HepG2 (cell line): Measurements from ENCODE around the gene NOB1. TPM values are rescaled to one million over a fixed set of nuclear protein-coding genes. Genes with fewer than 3 reads are reported as not detected.

ENCODE experiments used
- ATAC-seq: fragments of 200-7000 bp; cut with Tn5 transposase; 3 replicates; pipeline ENCODE4 v1.9.1; 2020; ENCODE audit warnings: mild to moderate bottlenecking, moderate library complexity
- BruUV-seq: library from RNA; stranded (reverse); fragments of 400-500 nt; replicated peaks from 2 replicates; lab custom pipeline; 2021; lab: Mats Ljungman, UMichigan
- CTCF ChIA-PET: fragments of 300-600 bp; formaldehyde crosslinking; extraction: SDS; loops from one replicate; lab custom pipeline; 2021; ENCODE audit warnings: low total read pairs, inconsistent platforms, low intra/inter-chr PET ratio; lab: Yijun Ruan, JAX
- POLR2A ChIA-PET: fragments of 350-600 bp; sonication (Branson Sonifier 250); formaldehyde crosslinking; loops from one replicate; lab custom pipeline; 2020; ENCODE audit warnings: antibody characterized with exemption, inconsistent platforms; lab: Yijun Ruan, JAX
- DNase-seq: peaks from one replicate; pipeline ENCODE4 v3.0.0-alpha.2; 2015; ENCODE audit warnings: low spot score
- FAIRE-seq: peaks from 3 replicates; lab custom pipeline; 2011; peaks lifted over from hg19 to GRCh38; lab: Jason Lieb, UNC
- H2AFZ ChIP-seq: one replicate; pipeline ENCODE4 v1.6.1; 2011; ENCODE audit warnings: low read length, inconsistent platforms
- H3K27ac ChIP-seq: fragments of 300-600 bp; 3 replicates; pipeline ENCODE4 v1.8.0; 2011; ENCODE audit warnings: mixed run types, mild to moderate bottlenecking, mixed read lengths, low read length, inconsistent platforms; ENCODE audit not compliant: insufficient read depth; ENCODE audit errors: extremely low read length
- H3K27me3 ChIP-seq, 2 experiments: fragments of 200-600 bp in 1 of 2; 2 replicates in 1 of 2; 3 replicates in 1 of 2; pipeline versions ENCODE4 v1.6.0 to v1.8.0; 2011; ENCODE audit warnings: low read length in 2 of 2, mild to moderate bottlenecking in 2 of 2, moderate library complexity in 2 of 2, inconsistent platforms in 1 of 2; ENCODE audit not compliant: insufficient read depth in 2 of 2, control insufficient read depth in 1 of 2
- H3K36me3 ChIP-seq, 2 experiments: fragments of 200-600 bp in 1 of 2; replicated peaks in 1 of 2; 2 replicates in 1 of 2; 3 replicates in 1 of 2; pipeline versions ENCODE4 v1.5.1 to v1.8.0; 2011; ENCODE audit warnings: low read length in 2 of 2, inconsistent platforms in 1 of 2; ENCODE audit not compliant: insufficient read depth in 2 of 2, control insufficient read depth in 1 of 2
- H3K4me1 ChIP-seq: 2 replicates; pipeline ENCODE4 v1.5.1; 2012; ENCODE audit warnings: low read length, inconsistent platforms; ENCODE audit not compliant: insufficient read depth
- H3K4me2 ChIP-seq: 2 replicates; pipeline ENCODE4 v1.6.0; 2011; ENCODE audit warnings: low read depth, low read length, inconsistent platforms
- H3K4me3 ChIP-seq, 3 experiments: fragments of 200-600 bp in 1 of 3; sonication (generic), shearing (Covaris generic) in 1 of 3; replicated peaks in 1 of 3; 2 replicates each; pipeline ENCODE4 v1.5.1; 2011 to 2016; ENCODE audit warnings: low read length in 3 of 3, inconsistent platforms in 2 of 3, low read depth in 2 of 3, mild to moderate bottlenecking in 2 of 3, control low read depth in 1 of 3, mixed read lengths in 1 of 3; ENCODE audit not compliant: insufficient read depth in 1 of 3
- H3K79me2 ChIP-seq: one replicate; pipeline ENCODE4 v1.6.1; 2011; ENCODE audit warnings: low read length, inconsistent platforms; ENCODE audit not compliant: insufficient read depth
- H3K9ac ChIP-seq: 2 replicates; pipeline ENCODE4 v1.6.0; 2011; ENCODE audit warnings: mild to moderate bottlenecking, low read depth, low read length, inconsistent platforms; ENCODE audit not compliant: insufficient read depth
- H3K9me3 ChIP-seq: 2 replicates; pipeline ENCODE4 v1.5.1; 2012; ENCODE audit warnings: mild to moderate bottlenecking, low read length
- H4K20me1 ChIP-seq: 2 replicates; pipeline ENCODE4 v1.6.0; 2011; ENCODE audit warnings: inconsistent platforms, mild to moderate bottlenecking, low read length, moderate library complexity; ENCODE audit not compliant: insufficient read depth
- EED ChIP-seq: sonication (generic); formaldehyde crosslinking; IDR thresholded peaks from 2 replicates; pipeline ENCODE4 v1.5.0; 2020; ENCODE audit warnings: mild to moderate bottlenecking, missing genetic modification reagents
- GFI1 ChIP-seq: sonication (generic); formaldehyde crosslinking; IDR thresholded peaks from 2 replicates; pipeline ENCODE4 v1.5.0; 2020; ENCODE audit warnings: missing genetic modification reagents, mild to moderate bottlenecking, borderline replicate concordance
- GMEB1 ChIP-seq: sonication (generic); formaldehyde crosslinking; IDR thresholded peaks from 2 replicates; pipeline ENCODE4 v1.5.1; 2020; ENCODE audit warnings: missing genetic modification reagents, mild to moderate bottlenecking, borderline replicate concordance
- PPARG ChIP-seq: conservative IDR thresholded peaks from 2 replicates; pipeline ENCODE4 v1.6.1; 2016; ENCODE audit warnings: missing biosample characterization, missing genetic modification reagents
- REPIN1 ChIP-seq: sonication (generic); formaldehyde crosslinking; IDR thresholded peaks from 2 replicates; pipeline ENCODE4 v1.8.0; 2022; ENCODE audit warnings: missing genetic modification reagents, low read depth, mild to moderate bottlenecking, borderline replicate concordance
- SAP130 ChIP-seq: IDR thresholded peaks from 2 replicates; pipeline ENCODE4 v1.6.1; 2016; ENCODE audit warnings: low read depth
- SOX6 ChIP-seq, 2 experiments: fragments of 450-650 bp in 1 of 2; sonication (generic) in 1 of 2; formaldehyde crosslinking in 1 of 2; IDR thresholded peaks; 2 replicates each; pipeline versions ENCODE4 v1.4.0 to v1.6.1; 2017 to 2020; ENCODE audit warnings: antibody characterized with exemption in 1 of 2, mild to moderate bottlenecking in 1 of 2, missing genetic modification reagents in 1 of 2
- TEAD3 ChIP-seq: optimal IDR thresholded peaks from 2 replicates; pipeline ENCODE3; 2016; ENCODE audit warnings: borderline replicate concordance
- U2AF1 ChIP-seq: fragments of 200-400 bp; formaldehyde crosslinking; optimal IDR thresholded peaks from 2 replicates; pipeline ENCODE3; 2017; ENCODE audit warnings: mild to moderate bottlenecking, low read depth, low read length
- UBTF ChIP-seq: sonication (generic); formaldehyde crosslinking; IDR thresholded peaks from 2 replicates; pipeline ENCODE4 v1.4.0; 2020; ENCODE audit warnings: mild to moderate bottlenecking, missing genetic modification reagents
- ZBTB39 ChIP-seq: sonication (generic); formaldehyde crosslinking; IDR thresholded peaks from 2 replicates; pipeline ENCODE4 v1.5.0; 2020; ENCODE audit warnings: missing genetic modification reagents
- ZMYM2 ChIP-seq: sonication (generic); formaldehyde crosslinking; IDR thresholded peaks from 2 replicates; pipeline ENCODE4 v1.8.0; 2022; ENCODE audit warnings: mild to moderate bottlenecking, missing genetic modification reagents
- ZNF225 ChIP-seq: sonication (generic); formaldehyde crosslinking; IDR thresholded peaks from 2 replicates; pipeline ENCODE4 v1.4.0; 2020; ENCODE audit warnings: mild to moderate bottlenecking, missing genetic modification reagents
- ZNF235 ChIP-seq: sonication (generic); formaldehyde crosslinking; IDR thresholded peaks from 2 replicates; pipeline ENCODE4 v1.8.1; 2023; ENCODE audit warnings: mild to moderate bottlenecking, missing genetic modification reagents, borderline replicate concordance
- ZNF317 ChIP-seq: sonication (generic); formaldehyde crosslinking; IDR thresholded peaks from 2 replicates; pipeline ENCODE4 v1.5.0; 2020; ENCODE audit warnings: mild to moderate bottlenecking, missing genetic modification reagents
- ZNF567 ChIP-seq: sonication (generic); formaldehyde crosslinking; IDR thresholded peaks from 2 replicates; pipeline ENCODE4 v1.8.1; 2023; ENCODE audit warnings: mild to moderate bottlenecking, missing genetic modification reagents, borderline replicate concordance
- ZNF678 ChIP-seq: sonication (generic); formaldehyde crosslinking; IDR thresholded peaks from 2 replicates; pipeline ENCODE4 v1.4.0; 2020; ENCODE audit warnings: mild to moderate bottlenecking, missing genetic modification reagents
- ZSCAN12 ChIP-seq: sonication (generic); formaldehyde crosslinking; IDR thresholded peaks from 2 replicates; pipeline ENCODE4 v1.9.0; 2021; ENCODE audit warnings: mild to moderate bottlenecking, missing genetic modification reagents
- ZSCAN31 ChIP-seq: sonication (generic); formaldehyde crosslinking; IDR thresholded peaks from 2 replicates; pipeline ENCODE4 v1.5.0; 2020; ENCODE audit warnings: low read depth, mild to moderate bottlenecking, missing genetic modification reagents
- WGBS: methylation state at CpG from one replicate; pipeline ENCODE4 v1.1.6; 2017; ENCODE audit warnings: low lambda C conversion rate; 5-methylcytosine and 5-hydroxymethylcytosine counted together
- in situ Hi-C: cut with HindIII; loops from 2 replicates; pipeline ENCODE4 v1.10.0; 2017; ENCODE audit warnings: low pct_unique_long_range_greater_than_20kb; ENCODE audit not compliant: extremely low pct_ligation_motif_present
- intact Hi-C: fragments of 100-400 bp; cut with micrococcal nuclease; formaldehyde crosslinking; loops from one replicate; pipeline ENCODE4 v1.10.0; 2022; ENCODE audit not compliant: unreplicated experiment
- polyA plus RNA-seq, 8 experiments: library from polyadenylated mRNA; depleted of rRNA in 3 of 8; stranded (reverse) in 7 of 8; unstranded in 1 of 8; fragments of >200 nt; fragmentation: Illumina TruSeq in 4 of 8; extraction: Trizol in 4 of 8; gene quantifications; 2 replicates each; pipeline versions ENCODE4 v1.2.1 to v1.2.3, GENCODE V29; 2011 to 2016; ENCODE audit warnings: low read depth in 4 of 8, missing spikeins in 1 of 8, mixed read lengths in 1 of 8; ENCODE audit not compliant: insufficient read depth in 1 of 8
- total RNA-seq, 5 experiments: library from RNA; depleted of rRNA; stranded (reverse); fragments of >200 nt; fragmentation: Illumina TruSeq; extraction: Trizol; gene quantifications; 2 replicates each; pipeline ENCODE4 v1.2.3, GENCODE V29; 2016; ENCODE audit warnings: low read depth in 1 of 5

The NOB1 gene
- total and polyA plus RNA-seq, 2 of the 13 experiments (the other 11 are each of a cell fraction or from before 2014, with no cell fraction given), result 47.1 to 162 TPM

- in situ Hi-C loops, result no loop called here
- no peak for TF ChIP-seq TEAD3 (CRISPR knock-in tag)
- TF ChIP-seq ZBTB39, result 0 out of 2 replicates have a peak, but pooled peaks have one; percentile 41
- TF ChIP-seq GMEB1 (CRISPR knock-in tag), result no peak
- TF ChIP-seq PPARG, result 0 out of 2 replicates have a peak, but pooled peaks have one; percentile 34
- TF ChIP-seq ZMYM2 (CRISPR knock-in tag), result no peak
- TF ChIP-seq ZSCAN31, result 0 out of 2 replicates have a peak, but pooled peaks have one; percentile 38
- TF ChIP-seq ZNF235 (CRISPR knock-in tag), result no peak
- TF ChIP-seq ZSCAN12 (CRISPR knock-in tag), result no peak
- no peak for TF ChIP-seq ZNF678 (CRISPR knock-in tag)
- no peak for TF ChIP-seq REPIN1
- no peak for TF ChIP-seq SOX6 (IDR thresholded peaks at IDR 0.05)
- peak; percentile 22; the same call in 1 of the 2 replicates for TF ChIP-seq SOX6 (CRISPR knock-in tag; IDR thresholded peaks at IDR 0.05)
- peak; percentile 30; the same call in 1 of the 2 replicates for TF ChIP-seq UBTF (CRISPR knock-in tag)
- TF ChIP-seq ZNF317 (CRISPR knock-in tag), result peak; percentile 64
- TF ChIP-seq EED (CRISPR knock-in tag), result no peak
- TF ChIP-seq ZNF567 (CRISPR knock-in tag), result 0 out of 2 replicates have a peak, but pooled peaks have one; percentile 75
- TF ChIP-seq ZNF225 (CRISPR knock-in tag), result no peak
- TF ChIP-seq SAP130 (CRISPR knock-in tag), result peak; percentile 53; the same call in 1 of the 2 replicates
- peak; percentile 38; the same call in 1 of the 2 replicates for TF ChIP-seq GFI1 (CRISPR knock-in tag)
- no peak for TF ChIP-seq U2AF1
Observed at GRCh38 chr16:69724981-69725479, 29.7 kb downstream of the NOB1 start.

More at GRCh38 chr16:69724981-69725479, 29.7 kb downstream of the NOB1 start:
- POLR2A ChIA-PET, result interaction anchor here (1.1 to 10.0 kb wide), 9 partner anchors 12 to 328 kb away, joined by 3 to 211 read pairs (median 19); partner anchors contain the start of genes NOB1 and WWP2
- DNase-seq (peak; percentile 26), ATAC-seq (no peak), FAIRE-seq (peak; percentile 26)
- Histone ChIP-seq H4K20me1 (no peaks in the 10 kb centered on the region), H3K9ac (peak overlapping the region; percentile 83), H3K4me1 (peaks cover 83% of the 10 kb centered on the region), H2AFZ (no peak overlapping the region), H3K9me3 (no peaks in the 10 kb centered on the region), H3K4me2 (peak overlapping the region; percentile 97), H3K4me3 (peak overlapping the region; percentile 58 to 72 (median 72)), H3K36me3 (peaks cover 2 to 9% of the 10 kb centered on the region in 2 experiments; a peak in 3 of 5 replicates), H3K79me2 (peaks cover 68% of the 10 kb centered on the region), H3K27ac (peak overlapping the region; percentile 87), H3K27me3 (no peaks in the 10 kb centered on the region)
- 30% methylated on average over 6 of the region's 6 CpGs for WGBS
- intact Hi-C loops, result no loop called here
- no TSS peak for BruUV-seq
- CTCF ChIA-PET, result no interaction called here
